HEK293 (cell line): Measurements from ENCODE around the gene CEMP1.

Source experiments
- GFI1B ChIP-seq: fragments of 450-650 bp; formaldehyde crosslinking; IDR thresholded peaks from 2 replicates; pipeline ENCODE4 v1.5.1; 2016; ENCODE audit warnings: missing biosample characterization, missing genetic modification characterization
- GLI2 ChIP-seq: fragments of 450-650 bp; formaldehyde crosslinking; IDR thresholded peaks from 2 replicates; pipeline ENCODE4; 2017; ENCODE audit warnings: missing biosample characterization, missing genetic modification characterization, low read depth, borderline replicate concordance
- HOXC10 ChIP-seq: sonication (generic); formaldehyde crosslinking; IDR thresholded peaks from 2 replicates; pipeline ENCODE4 v1.8.1; 2023; ENCODE audit warnings: mild to moderate bottlenecking, missing genetic modification reagents
- HOXD13 ChIP-seq: sonication (generic); formaldehyde crosslinking; IDR thresholded peaks from 2 replicates; pipeline ENCODE4 v1.8.0; 2022; ENCODE audit warnings: missing genetic modification reagents, borderline replicate concordance
- INSM2 ChIP-seq: fragments of 450-650 bp; formaldehyde crosslinking; IDR thresholded peaks from 2 replicates; pipeline ENCODE4 v1.5.1; 2016; ENCODE audit warnings: missing biosample characterization, missing genetic modification characterization
- KLF17 ChIP-seq: fragments of 450-650 bp; formaldehyde crosslinking; IDR thresholded peaks from 2 replicates; pipeline ENCODE4 v1.5.1; 2016; ENCODE audit warnings: missing biosample characterization, missing genetic modification characterization
- MEIS1 ChIP-seq: sonication (generic); formaldehyde crosslinking; IDR thresholded peaks from 2 replicates; pipeline ENCODE4 v1.8.1; 2022; ENCODE audit warnings: missing genetic modification reagents, mild to moderate bottlenecking, borderline replicate concordance
- OVOL3 ChIP-seq: fragments of 450-650 bp; formaldehyde crosslinking; IDR thresholded peaks from 2 replicates; pipeline ENCODE4 v1.5.1; 2016; ENCODE audit warnings: missing biosample characterization, missing genetic modification characterization
- PBX3 ChIP-seq: sonication (generic); formaldehyde crosslinking; IDR thresholded peaks from 2 replicates; pipeline ENCODE4 v1.8.1; 2022; ENCODE audit warnings: mild to moderate bottlenecking, moderate library complexity, missing genetic modification reagents
- SALL2 ChIP-seq: fragments of 450-650 bp; formaldehyde crosslinking; IDR thresholded peaks from 2 replicates; pipeline ENCODE4 v1.5.0; 2017; ENCODE audit warnings: missing biosample characterization, mild to moderate bottlenecking, missing genetic modification characterization, borderline replicate concordance
- TSHZ1 ChIP-seq: fragments of 450-650 bp; formaldehyde crosslinking; IDR thresholded peaks from 2 replicates; pipeline ENCODE4 v1.5.1; 2016; ENCODE audit warnings: missing biosample characterization, missing genetic modification characterization, borderline replicate concordance
- ZBTB1 ChIP-seq: fragments of 450-650 bp; formaldehyde crosslinking; IDR thresholded peaks from 2 replicates; pipeline ENCODE4 v1.5.1; 2016; ENCODE audit warnings: missing biosample characterization, missing genetic modification characterization
- ZBTB26 ChIP-seq: fragments of 450-650 bp; formaldehyde crosslinking; optimal IDR thresholded peaks from 2 replicates; pipeline ENCODE3; 2016; ENCODE audit warnings: missing biosample characterization, mild to moderate bottlenecking, missing genetic modification characterization
- ZNF114 ChIP-seq: fragments of 450-650 bp; formaldehyde crosslinking; IDR thresholded peaks from 2 replicates; pipeline ENCODE4 v1.5.0; 2017; ENCODE audit warnings: missing biosample characterization, missing genetic modification characterization
- ZNF155 ChIP-seq: fragments of 450-650 bp; formaldehyde crosslinking; IDR thresholded peaks from 2 replicates; pipeline ENCODE4 v1.5.1; 2016; ENCODE audit warnings: missing biosample characterization, missing genetic modification characterization
- ZNF169 ChIP-seq: fragments of 450-650 bp; formaldehyde crosslinking; IDR thresholded peaks from 2 replicates; pipeline ENCODE4 v1.5.1; 2016; ENCODE audit warnings: missing biosample characterization, missing genetic modification characterization
- ZNF221 ChIP-seq: fragments of 450-650 bp; formaldehyde crosslinking; IDR thresholded peaks from 2 replicates; pipeline ENCODE4 v1.5.1; 2017; ENCODE audit warnings: missing biosample characterization, missing genetic modification characterization, borderline replicate concordance
- ZNF248 ChIP-seq: fragments of 450-650 bp; formaldehyde crosslinking; IDR thresholded peaks from 2 replicates; pipeline ENCODE4 v1.5.1; 2017; ENCODE audit warnings: missing biosample characterization, missing genetic modification characterization
- ZNF274 ChIP-seq, 2 experiments: fragments of 200-500 bp in 1 of 2; fragments of 450-650 bp in 1 of 2; sonication (Bioruptor generic) in 1 of 2; formaldehyde crosslinking in 1 of 2; IDR thresholded peaks; 2 replicates each; pipeline versions ENCODE4 v1.5.1 to v1.6.1; 2014 to 2016; ENCODE audit warnings: borderline replicate concordance in 1 of 2, inconsistent platforms in 1 of 2, low read length in 1 of 2, missing biosample characterization in 1 of 2, missing genetic modification characterization in 1 of 2
- ZNF335 ChIP-seq: fragments of 450-650 bp; formaldehyde crosslinking; conservative IDR thresholded peaks from 2 replicates; pipeline ENCODE4 v1.5.1; 2016; ENCODE audit warnings: missing biosample characterization, missing genetic modification characterization
- ZNF423 ChIP-seq: fragments of 450-650 bp; formaldehyde crosslinking; IDR thresholded peaks from 2 replicates; pipeline ENCODE4 v1.5.1; 2016; ENCODE audit warnings: missing biosample characterization, missing genetic modification characterization
- ZNF426 ChIP-seq: fragments of 450-650 bp; formaldehyde crosslinking; IDR thresholded peaks from 2 replicates; pipeline ENCODE4 v1.5.1; 2017; ENCODE audit warnings: missing biosample characterization, missing genetic modification characterization, mild to moderate bottlenecking, inconsistent platforms, moderate library complexity
- ZNF449 ChIP-seq: fragments of 450-650 bp; formaldehyde crosslinking; IDR thresholded peaks from 2 replicates; pipeline ENCODE4 v1.5.1; 2017; ENCODE audit warnings: missing biosample characterization, mild to moderate bottlenecking, missing genetic modification characterization, moderate library complexity
- ZNF501 ChIP-seq: fragments of 450-650 bp; formaldehyde crosslinking; IDR thresholded peaks from 2 replicates; pipeline ENCODE4 v1.5.1; 2016; ENCODE audit warnings: missing biosample characterization, missing genetic modification characterization
- ZNF521 ChIP-seq: fragments of 450-650 bp; formaldehyde crosslinking; IDR thresholded peaks from 2 replicates; pipeline ENCODE4 v1.5.1; 2017; ENCODE audit warnings: missing biosample characterization, mild to moderate bottlenecking, missing genetic modification characterization
- ZNF571 ChIP-seq: fragments of 450-650 bp; formaldehyde crosslinking; IDR thresholded peaks from 2 replicates; pipeline ENCODE4 v1.5.0; 2017; ENCODE audit warnings: missing biosample characterization, missing genetic modification characterization
- ZNF580 ChIP-seq: fragments of 450-650 bp; formaldehyde crosslinking; IDR thresholded peaks from 2 replicates; pipeline ENCODE4 v1.5.1; 2016; ENCODE audit warnings: missing biosample characterization, missing genetic modification characterization
- ZNF626 ChIP-seq: fragments of 450-650 bp; sonication (Bioruptor Pico); formaldehyde crosslinking; IDR thresholded peaks from 2 replicates; pipeline ENCODE4 v1.5.1; 2018; ENCODE audit warnings: missing biosample characterization, missing genetic modification characterization, inconsistent platforms
- ZNF747 ChIP-seq: fragments of 450-650 bp; formaldehyde crosslinking; IDR thresholded peaks from 2 replicates; pipeline ENCODE4 v1.5.1; 2016; ENCODE audit warnings: missing biosample characterization, missing genetic modification characterization

The CEMP1 gene

GRCh38 chr16:2500918-2501750, 30.1 kb downstream of the CEMP1 start (continued):
- TF ChIP-seq ZNF114 (no peak), ZBTB1 (no peak), HOXD13 (CRISPR knock-in tag) (no peak), ZNF169 (tag by site-specific recombination) (no peak), HOXC10 (CRISPR knock-in tag) (no peak), MEIS1 (CRISPR knock-in tag) (no peak), ZNF426 (no peak), ZNF521 (tag by site-specific recombination) (no peak), KLF17 (tag by site-specific recombination) (peak; percentile 82; the same call in 1 of the 2 replicates), ZNF155 (no peak), ZNF423 (tag by site-specific recombination) (peak; percentile 82), ZNF449 (no peak), ZNF747 (no peak), TSHZ1 (tag by site-specific recombination) (no peak), ZNF571 (tag by site-specific recombination) (no peak), ZNF501 (tag by site-specific recombination) (0 out of 2 replicates have a peak, but pooled peaks have one; percentile 42), ZNF248 (no peak), GLI2 (tag by site-specific recombination) (no peak), ZBTB26 (tag by site-specific recombination) (no peak), ZNF335 (tag by site-specific recombination) (peak; percentile 71), PBX3 (CRISPR knock-in tag) (0 out of 2 replicates have a peak, but pooled peaks have one; percentile 33), SALL2 (no peak), INSM2 (tag by site-specific recombination) (peak; percentile 28; the same call in 1 of the 2 replicates), GFI1B (tag by site-specific recombination) (no peak), ZNF580 (tag by site-specific recombination) (no peak), ZNF626 (tag by site-specific recombination) (no peak), ZNF274 (IDR thresholded peaks at IDR 0.05; ENCODE audit: low read length) (no peak), ZNF274 (tag by site-specific recombination; IDR thresholded peaks at IDR 0.05; ENCODE audit: borderline replicate concordance) (no peak), ZNF221 (no peak), OVOL3 (no peak)
